ENCODE data around the gene LTBR.

The LTBR gene

GRCh38 chr12:6352193-6353173 lies 31.5 kb upstream of the LTBR start:
- no peak for FAIRE-seq
- DNase-seq (ENCODE audit: insufficient read length, low spot score): no peak
- no peak for TF ChIP-seq CTCF (IDR thresholded peaks at IDR 0.05; ENCODE audit: insufficient read depth, missing control alignments)

- FAIRE-seq: no peak
- TF ChIP-seq CTCF (IDR thresholded peaks at IDR 0.05; ENCODE audit: insufficient read depth, missing control alignments): no peak
- DNase-seq (ENCODE audit: insufficient read length, low spot score): no peak
Measured at GRCh38 chr12:6354495-6355393, 29.2 kb upstream of the LTBR start.

DNA sequence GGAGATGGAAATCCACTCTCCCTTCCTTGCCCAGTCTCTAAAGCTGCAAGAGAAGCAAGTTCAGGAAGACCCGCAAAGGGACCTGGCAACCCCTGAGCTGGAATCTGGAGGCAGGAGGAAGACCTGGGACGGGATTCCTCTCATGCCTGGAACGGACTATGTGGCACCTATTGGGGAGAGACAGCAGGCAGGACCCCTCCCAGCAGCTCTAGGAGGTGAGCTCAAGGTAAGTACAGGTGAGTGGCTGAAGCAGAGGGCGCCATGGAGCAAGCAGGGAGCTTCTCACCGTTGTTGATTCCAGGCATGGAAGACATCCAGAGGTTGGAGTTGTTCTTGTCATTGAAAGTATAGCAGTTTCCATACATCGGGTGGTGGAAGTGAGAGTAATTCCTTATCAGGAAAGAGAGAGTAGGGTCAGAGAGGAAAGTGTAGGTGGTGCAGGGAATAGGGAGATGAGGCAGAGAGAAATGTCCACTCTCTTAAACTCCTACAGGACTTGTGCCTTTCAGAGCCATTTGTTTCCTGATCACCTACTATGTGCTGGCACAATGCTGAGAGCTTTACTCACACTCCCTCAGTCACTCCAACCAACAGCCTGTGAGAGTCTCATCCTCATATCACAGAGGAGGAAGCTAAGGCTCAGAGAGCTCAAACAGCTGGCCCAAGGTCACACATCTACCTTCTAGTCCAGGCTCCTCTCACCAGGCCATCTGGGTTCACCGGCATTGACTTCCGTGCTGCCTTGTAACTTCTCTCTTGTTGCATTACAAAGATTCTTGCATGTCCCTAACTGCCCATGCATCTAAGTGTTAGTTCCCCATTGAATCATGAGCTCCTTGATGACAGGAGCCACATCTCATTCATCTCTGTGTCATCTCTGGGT lies 28.2 kb upstream of the LTBR start:
- no peak for DNase-seq (ENCODE audit: insufficient read length, low spot score)
- no peak for FAIRE-seq
- no peak for TF ChIP-seq CTCF (IDR thresholded peaks at IDR 0.05; ENCODE audit: insufficient read depth, missing control alignments)

DNA sequence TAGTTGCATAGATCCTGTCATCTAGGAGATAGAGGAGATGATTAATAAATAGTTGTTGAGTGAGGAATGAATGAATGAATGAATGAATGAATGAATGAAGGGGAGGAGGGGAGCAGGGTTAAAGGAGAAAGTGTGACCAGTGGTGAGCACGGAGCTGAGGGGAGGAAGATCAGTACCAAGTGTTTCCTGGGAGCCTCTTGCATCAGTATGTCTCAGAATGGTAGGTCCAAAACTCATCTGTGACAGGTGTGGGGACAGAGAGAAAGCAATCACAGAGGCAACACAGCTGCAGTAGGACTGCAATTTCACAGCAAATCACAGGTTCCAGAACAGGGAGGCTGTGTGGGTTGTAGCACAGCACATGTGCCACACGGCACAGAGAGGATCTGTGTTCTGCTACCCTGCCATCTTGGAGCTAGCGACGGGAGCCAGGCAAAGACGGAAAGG lies 27.6 kb upstream of the LTBR start:
- FAIRE-seq (no peak), DNase-seq (ENCODE audit: insufficient read length, low spot score) (no peak)
- no peak for TF ChIP-seq CTCF (IDR thresholded peaks at IDR 0.05; ENCODE audit: insufficient read depth, missing control alignments)

DNA sequence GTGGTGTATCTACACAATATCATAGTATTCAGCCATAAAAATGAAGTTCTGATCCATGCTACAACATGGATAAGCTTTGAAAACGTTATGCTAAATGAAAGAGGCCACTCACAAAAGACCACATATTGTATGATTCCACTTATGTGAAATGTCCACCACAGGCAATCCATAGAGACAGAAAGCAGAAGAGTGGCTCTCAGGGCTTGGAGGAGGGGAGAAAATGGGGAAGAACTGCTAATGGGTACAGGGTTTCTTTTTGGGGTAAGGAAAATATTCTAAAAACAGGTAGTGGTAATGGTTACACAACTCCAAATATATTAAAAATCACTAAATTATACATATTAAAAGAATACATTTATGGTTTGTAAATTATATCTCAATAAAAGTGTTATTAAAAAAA lies 25.1 kb upstream of the LTBR start:
- FAIRE-seq: no peak
- no peak for DNase-seq (ENCODE audit: insufficient read length, low spot score)
- no peak for TF ChIP-seq CTCF (IDR thresholded peaks at IDR 0.05; ENCODE audit: insufficient read depth, missing control alignments)

- FAIRE-seq (no peak), DNase-seq (ENCODE audit: insufficient read length, low spot score) (no peak)
- TF ChIP-seq CTCF (IDR thresholded peaks at IDR 0.05; ENCODE audit: insufficient read depth, missing control alignments): no peak
Measured at GRCh38 chr12:6360080-6360571, 23.8 kb upstream of the LTBR start.
